Tibial nerve (tissue), 4 donors: ENCODE data around the gene FAM170B. TPM values are rescaled to one million over a fixed set of nuclear protein-coding genes. Genes with fewer than 3 reads are reported as not detected.
A peak's percentile ranks its signal among the peaks of the same experiment; 100 is the strongest.

Source experiments
- DNase-seq, 2 donors: peaks; one replicate each; pipeline ENCODE4 v3.0.0-alpha.2; 2019; ENCODE audit warnings: low spot score in 2 of 2
- H3K27ac ChIP-seq, 4 donors: fragments of 200-600 bp; sonication (generic) in 3 of 4; one replicate each; pipeline ENCODE4 v1.5.1; 2017 to 2019; ENCODE audit warnings: mild to moderate bottlenecking in 1 of 4
- H3K27me3 ChIP-seq, 2 donors: fragments of 200-600 bp; sonication (generic) in 1 of 2; one replicate each; pipeline versions ENCODE4 v1.5.1 to v1.6.0; 2017 to 2019
- H3K36me3 ChIP-seq, 3 donors: fragments of 200-600 bp; sonication (generic); one replicate each; pipeline ENCODE4 v1.5.1; 2018 to 2019
- H3K4me1 ChIP-seq, 4 donors: fragments of 200-600 bp; sonication (generic) in 3 of 4; one replicate each; pipeline ENCODE4 v1.5.1; 2017 to 2019
- H3K4me3 ChIP-seq, 4 donors: fragments of 200-600 bp; sonication (generic) in 3 of 4; one replicate each; pipeline ENCODE4 v1.5.1; 2017 to 2019; ENCODE audit warnings: mild to moderate bottlenecking in 1 of 4, moderate library complexity in 1 of 4
- H3K9me3 ChIP-seq, 4 donors: fragments of 200-600 bp; sonication (generic) in 3 of 4; one replicate each; pipeline ENCODE4 v1.5.1; 2017 to 2019
- EP300 ChIP-seq, 2 donors: sonication (generic); formaldehyde crosslinking; IDR thresholded peaks; one replicate each; pipeline ENCODE4 v1.6.1; 2017; ENCODE audit warnings: antibody characterized with exemption in 2 of 2, mild to moderate bottlenecking in 1 of 2
- POLR2A ChIP-seq, 2 donors: fragments of 450-650 bp; IDR thresholded peaks; one replicate each; pipeline ENCODE4 v1.6.1; 2017; ENCODE audit warnings: antibody characterized with exemption in 2 of 2, mild to moderate bottlenecking in 2 of 2, moderate library complexity in 2 of 2
- WGBS, 2 donors: methylation state at CpG; one replicate each; pipeline ENCODE4 v1.1.5; 2018; 5-methylcytosine and 5-hydroxymethylcytosine counted together
- total RNA-seq, 4 donors: library from RNA; depleted of rRNA; stranded (reverse); fragments of >200 nt; gene quantifications; one replicate each; pipeline ENCODE4 v1.1.0, GENCODE V29; 2016
- TF ChIP-seq, protein P1 (sequence below), 5 experiments: fragments of 200-600 bp in 3 of 5; fragments of 450-650 bp in 2 of 5; sonication (generic) in 3 of 5; IDR thresholded peaks; one replicate each; pipeline ENCODE4 v1.5.1; 2016 to 2019; ENCODE audit warnings: antibody characterized with exemption in 5 of 5, mild to moderate bottlenecking in 3 of 5, moderate library complexity in 2 of 5

FAM170B gene
- total RNA-seq, 4 donors from 2014 or later, result 0.63 TPM; not detected in 3

DNA sequence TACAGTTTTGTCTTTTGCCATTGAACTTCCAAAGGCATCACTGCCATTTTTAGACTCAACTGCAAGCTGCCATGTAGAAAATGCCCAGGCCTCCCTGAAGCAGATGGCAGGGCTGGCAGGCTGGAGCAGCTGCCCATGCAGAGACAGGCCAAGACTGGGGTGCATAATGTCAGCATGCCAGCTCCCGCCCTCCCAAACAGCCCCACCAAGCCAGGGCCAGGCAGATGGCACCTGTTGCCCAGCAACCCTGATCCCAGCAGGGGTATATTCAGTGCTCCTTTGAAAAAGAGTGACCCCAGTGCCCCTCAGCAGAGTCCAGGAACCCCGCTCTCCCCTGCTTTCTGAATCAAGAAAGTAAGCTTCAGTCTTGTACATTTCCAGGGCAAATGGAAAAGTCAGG is 51.1 kb downstream of the FAM170B start:
- TF ChIP-seq, protein P1, sequence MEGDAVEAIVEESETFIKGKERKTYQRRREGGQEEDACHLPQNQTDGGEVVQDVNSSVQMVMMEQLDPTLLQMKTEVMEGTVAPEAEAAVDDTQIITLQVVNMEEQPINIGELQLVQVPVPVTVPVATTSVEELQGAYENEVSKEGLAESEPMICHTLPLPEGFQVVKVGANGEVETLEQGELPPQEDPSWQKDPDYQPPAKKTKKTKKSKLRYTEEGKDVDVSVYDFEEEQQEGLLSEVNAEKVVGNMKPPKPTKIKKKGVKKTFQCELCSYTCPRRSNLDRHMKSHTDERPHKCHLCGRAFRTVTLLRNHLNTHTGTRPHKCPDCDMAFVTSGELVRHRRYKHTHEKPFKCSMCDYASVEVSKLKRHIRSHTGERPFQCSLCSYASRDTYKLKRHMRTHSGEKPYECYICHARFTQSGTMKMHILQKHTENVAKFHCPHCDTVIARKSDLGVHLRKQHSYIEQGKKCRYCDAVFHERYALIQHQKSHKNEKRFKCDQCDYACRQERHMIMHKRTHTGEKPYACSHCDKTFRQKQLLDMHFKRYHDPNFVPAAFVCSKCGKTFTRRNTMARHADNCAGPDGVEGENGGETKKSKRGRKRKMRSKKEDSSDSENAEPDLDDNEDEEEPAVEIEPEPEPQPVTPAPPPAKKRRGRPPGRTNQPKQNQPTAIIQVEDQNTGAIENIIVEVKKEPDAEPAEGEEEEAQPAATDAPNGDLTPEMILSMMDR (IDR thresholded peaks at IDR 0.05), result no peak
- TF ChIP-seq EP300 (IDR thresholded peaks at IDR 0.05) (no peak), POLR2A (IDR thresholded peaks at IDR 0.05) (no peak)
- Histone ChIP-seq H3K27me3 (peaks cover 0 to 2% of the 10 kb centered on the region in 2 donors), H3K4me3 (no peak overlapping the region), H3K27ac (peak overlapping the region in 2 of 4 donors; percentile 27 to 40), H3K4me1 (peaks cover 0 to 61% (median 28%) of the 10 kb centered on the region in 4 donors), H3K9me3 (peaks cover 0 to 17% (median 4%) of the 10 kb centered on the region in 4 donors), H3K36me3 (no peaks in the 10 kb centered on the region)
- no peak for DNase-seq
- 73 to 76% methylated on average over 2 of the region's 2 CpGs for WGBS, 2 donors

DNA sequence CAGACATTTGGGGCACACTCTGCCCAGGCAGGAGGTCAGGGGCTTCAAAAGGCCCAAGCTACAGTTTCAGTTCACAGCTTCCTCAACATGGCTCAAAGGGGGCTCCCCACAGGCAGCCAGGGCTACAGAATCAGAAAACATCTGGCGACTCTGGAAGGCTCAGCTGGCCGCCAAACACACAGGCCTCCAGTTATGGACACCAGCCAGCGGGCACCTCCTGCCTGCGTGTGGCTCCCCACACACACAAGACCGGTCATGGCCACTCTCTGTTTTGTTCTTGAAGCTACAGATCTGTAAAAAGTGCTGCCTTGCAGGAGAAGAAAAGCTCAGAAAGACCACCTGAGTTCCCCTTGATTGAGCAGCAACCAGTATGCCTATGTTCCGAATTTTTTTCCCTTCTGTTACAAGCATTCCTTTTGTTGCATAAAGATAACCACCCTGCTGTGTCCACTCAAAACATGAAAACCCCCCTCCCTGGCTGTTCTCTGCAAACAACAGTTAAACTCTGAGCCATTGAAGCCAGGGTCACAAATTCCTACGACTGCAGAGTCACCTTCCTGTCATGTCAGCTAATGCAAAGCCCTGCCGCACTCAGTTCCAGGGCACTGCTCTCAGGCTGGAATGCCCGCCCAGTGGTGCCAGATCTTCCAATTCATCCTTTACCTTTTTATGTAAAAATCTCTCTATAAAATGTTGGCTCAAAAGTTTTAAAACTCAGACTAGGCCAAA is 52.1 kb downstream of the FAM170B start:
- DNase-seq, result no peak
- Histone ChIP-seq H3K27me3 (peaks cover 0 to 2% of the 10 kb centered on the region in 2 donors), H3K4me1 (peaks cover 0 to 65% (median 28%) of the 10 kb centered on the region in 4 donors), H3K27ac (peak overlapping the region in 1 of 4 donors; percentile 2), H3K36me3 (no peaks in the 10 kb centered on the region), H3K4me3 (no peak overlapping the region), H3K9me3 (peaks cover 0 to 8% (median 0%) of the 10 kb centered on the region in 4 donors)
- no peak for TF ChIP-seq POLR2A (IDR thresholded peaks at IDR 0.05)
- TF ChIP-seq, protein P1 (IDR thresholded peaks at IDR 0.05), result no peak
- TF ChIP-seq EP300 (IDR thresholded peaks at IDR 0.05), result no peak
- WGBS, 2 donors, result 63 to 66% methylated on average over 9 of the region's 9 CpGs

Other genes starting within 250 kb of the FAM170B start
- not detected for gene LRRC18, start 194.2 kb downstream of the FAM170B start, total RNA-seq
- 10 to 100 TPM in 3 of 4 donors, 1 to 10 TPM in 1; 9.8 to 18.2 (median 12.8) TPM for gene VSTM4, start 18.5 kb downstream of the FAM170B start, total RNA-seq
- gene TMEM273, start 54.4 kb upstream of the FAM170B start, total RNA-seq, result 10 to 100 TPM; 18.6 to 37.9 (median 28.8) TPM
- under 1 TPM in 1 of 4 donors, not detected in 3; 0.22 TPM for gene C10orf71, start 165.1 kb upstream of the FAM170B start, total RNA-seq